Measurements from ENCODE around the gene BTN3A1. TPM values are rescaled to one million over a fixed set of nuclear protein-coding genes. Genes with fewer than 3 reads are reported as not detected.
A peak's percentile ranks its signal among the peaks of the same experiment; 100 is the strongest.
"Not testable (repeated sequence)": the region's sequence is repeated elsewhere in the genome, so short reads cannot be mapped to it uniquely, and the experiment has no call there.

BTN3A1 gene
- total RNA-seq, 1 donor from 2014 or later: 13.9 TPM

GRCh38 chr6:26378143-26378542 lies 23.9 kb upstream of the BTN3A1 start:
- DNase-seq (ENCODE audit: extremely low read depth, low read depth, low spot score): not testable (repeated sequence)

GRCh38 chr6:26379292-26379691 lies 22.8 kb upstream of the BTN3A1 start:
- no peak for DNase-seq (ENCODE audit: extremely low read depth, low read depth, low spot score)

DNA sequence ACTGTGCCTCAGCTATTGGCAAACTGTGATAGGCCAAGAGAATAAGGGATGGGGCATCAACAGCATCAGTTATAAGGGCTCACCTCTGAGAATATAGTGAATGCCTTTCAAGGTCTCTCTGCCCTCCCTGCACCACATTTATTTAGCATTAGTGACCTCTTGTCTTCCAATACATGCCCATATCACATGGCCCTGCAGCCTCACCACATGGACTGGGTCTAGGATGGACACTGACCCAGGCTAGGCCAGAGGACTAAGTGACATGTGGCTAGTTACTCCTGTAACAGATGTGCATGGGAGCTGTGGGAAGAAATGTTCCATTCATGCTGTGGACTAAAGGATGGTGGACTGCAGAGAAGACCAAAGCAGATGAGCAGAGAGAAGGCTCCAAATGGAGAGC lies 22.3 kb upstream of the BTN3A1 start:
- DNase-seq (ENCODE audit: extremely low read depth, low read depth, low spot score): no peak

- no peak for DNase-seq (ENCODE audit: extremely low read depth, low read depth, low spot score)
Measured at GRCh38 chr6:26380256-26380655, 21.8 kb upstream of the BTN3A1 start.

- no peak for DNase-seq (ENCODE audit: extremely low read depth, low read depth, low spot score)
Measured at GRCh38 chr6:26382121-26382520, 20.0 kb upstream of the BTN3A1 start.

- DNase-seq (ENCODE audit: extremely low read depth, low read depth, low spot score): no peak
Measured at GRCh38 chr6:26383624-26384417, 18.3 kb upstream of the BTN3A1 start.

DNA sequence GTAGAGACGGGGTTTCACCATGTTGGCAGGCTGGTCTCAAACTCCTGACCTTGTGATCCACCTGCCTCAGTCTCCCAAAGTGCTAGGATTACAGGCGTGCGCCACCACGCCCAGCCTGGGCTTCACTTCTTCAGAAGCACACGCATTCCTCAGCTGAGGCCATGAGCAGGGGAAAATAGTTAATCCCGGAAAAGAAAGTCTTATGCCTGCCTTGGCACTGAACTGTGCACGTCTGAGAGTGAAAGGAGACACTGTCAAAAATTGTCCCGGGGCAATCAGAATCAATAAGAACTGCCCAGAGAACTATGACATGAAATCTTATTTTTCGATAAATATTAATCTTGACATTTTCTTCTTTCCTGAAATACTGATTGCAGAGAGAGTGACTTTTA lies 16.3 kb upstream of the BTN3A1 start:
- no peak for DNase-seq (ENCODE audit: extremely low read depth, low read depth, low spot score)

GRCh38 chr6:26387565-26387964 lies 14.5 kb upstream of the BTN3A1 start:
- DNase-seq (ENCODE audit: extremely low read depth, low read depth, low spot score): no peak

GRCh38 chr6:26388014-26388413 lies 14.1 kb upstream of the BTN3A1 start:
- no peak for DNase-seq (ENCODE audit: extremely low read depth, low read depth, low spot score)

DNA sequence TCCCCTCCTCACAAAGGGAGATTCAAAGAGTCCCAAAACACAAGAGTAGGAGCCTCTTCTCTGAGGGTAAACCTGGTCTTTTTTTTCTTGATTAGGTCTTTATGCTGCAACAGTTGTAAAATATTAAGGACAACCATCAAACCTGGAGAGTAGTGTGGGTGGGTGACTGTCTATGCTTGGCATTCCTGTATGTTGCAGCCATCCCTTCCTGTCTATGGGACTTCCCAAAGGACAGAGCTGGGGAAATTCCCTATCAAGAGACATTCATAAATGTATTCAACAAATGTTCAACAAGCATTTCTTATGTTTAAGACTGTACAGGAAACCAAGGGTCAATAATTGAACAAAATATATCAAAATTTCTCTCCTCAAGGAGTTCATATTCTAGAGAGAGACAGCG lies 13.6 kb upstream of the BTN3A1 start:
- no peak for DNase-seq (ENCODE audit: extremely low read depth, low read depth, low spot score)

DNA sequence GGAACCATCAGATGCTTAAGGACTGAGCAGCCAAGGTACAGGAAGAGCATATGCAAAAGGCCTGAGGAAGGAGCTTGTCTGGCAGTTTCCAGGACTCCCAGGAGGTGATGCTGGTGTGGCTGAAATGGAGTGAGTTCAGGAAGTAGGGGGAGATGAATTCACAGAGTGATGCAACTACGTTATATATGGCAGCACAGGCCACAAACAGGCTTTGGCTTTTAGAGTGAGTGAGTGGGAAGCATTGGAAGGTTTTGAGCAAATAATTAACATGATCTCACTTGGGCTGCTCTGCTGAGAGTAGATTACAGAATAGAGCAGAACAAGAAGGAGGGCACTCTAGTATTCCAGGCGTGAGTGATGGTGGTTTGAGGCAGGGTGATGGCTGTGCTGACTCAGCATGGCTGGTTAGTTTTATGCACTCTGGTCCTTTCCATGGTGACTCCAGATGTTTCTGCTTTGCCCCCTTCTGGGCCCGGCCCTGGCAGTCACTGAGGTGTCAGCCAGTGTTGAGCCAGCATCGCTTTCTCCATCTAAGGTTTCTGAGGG lies 12.7 kb upstream of the BTN3A1 start:
- no peak for DNase-seq (ENCODE audit: extremely low read depth, low read depth, low spot score)

DNA sequence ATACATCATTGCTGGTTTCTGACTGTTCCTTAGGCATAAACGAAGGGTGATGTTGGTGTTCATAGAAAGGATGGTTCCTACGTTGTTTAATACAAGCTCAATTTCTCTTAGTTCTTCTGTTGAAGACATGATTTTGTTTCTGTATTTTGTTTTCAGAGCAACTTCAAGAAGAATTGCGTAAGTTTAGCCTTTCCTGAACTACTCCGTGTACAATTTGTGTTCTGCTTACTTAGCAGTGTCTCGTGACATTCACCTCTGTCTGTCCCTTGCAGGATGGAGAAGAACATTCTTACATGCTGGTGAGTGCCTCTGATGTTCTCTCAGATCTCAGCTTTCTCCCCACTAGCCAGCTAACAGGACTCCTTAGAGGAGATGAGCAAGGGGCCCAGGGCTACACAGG lies 11.5 kb upstream of the BTN3A1 start:
- DNase-seq (ENCODE audit: extremely low read depth, low read depth, low spot score): no peak

DNA sequence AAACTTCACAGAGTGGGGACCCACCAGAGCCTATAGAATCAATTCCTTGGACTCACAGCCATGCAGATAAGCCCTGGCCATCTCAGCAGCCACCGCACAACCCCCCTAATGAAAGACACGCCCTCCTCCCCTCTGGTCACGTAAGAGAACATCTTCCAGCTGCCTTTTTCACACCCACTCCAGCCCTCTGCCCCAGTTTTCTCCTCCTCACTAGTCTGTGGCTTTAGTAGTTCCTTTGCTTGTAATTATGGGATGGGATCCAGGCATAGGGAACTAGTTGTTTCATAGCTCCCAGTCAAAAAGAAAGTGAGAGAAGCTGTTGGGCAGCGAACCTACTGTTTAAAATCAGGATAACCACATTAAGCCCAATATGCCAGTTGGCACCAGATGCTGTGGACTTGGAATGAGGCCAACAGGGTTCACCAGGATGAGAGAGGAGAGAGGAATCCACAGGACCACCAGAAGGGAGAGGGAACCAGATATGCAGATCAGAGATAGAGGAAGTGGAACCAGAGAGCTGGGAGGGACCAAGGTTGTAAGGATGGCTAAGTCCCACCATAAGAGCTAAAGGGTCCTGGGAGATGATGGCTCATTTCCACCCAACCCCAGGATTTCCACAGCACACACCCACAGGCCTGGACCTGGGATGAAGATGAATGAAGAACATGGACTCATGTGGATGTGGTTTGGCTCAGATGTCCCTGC lies 9.0 kb upstream of the BTN3A1 start:
- no peak for DNase-seq (ENCODE audit: extremely low read depth, low read depth, low spot score)

DNA sequence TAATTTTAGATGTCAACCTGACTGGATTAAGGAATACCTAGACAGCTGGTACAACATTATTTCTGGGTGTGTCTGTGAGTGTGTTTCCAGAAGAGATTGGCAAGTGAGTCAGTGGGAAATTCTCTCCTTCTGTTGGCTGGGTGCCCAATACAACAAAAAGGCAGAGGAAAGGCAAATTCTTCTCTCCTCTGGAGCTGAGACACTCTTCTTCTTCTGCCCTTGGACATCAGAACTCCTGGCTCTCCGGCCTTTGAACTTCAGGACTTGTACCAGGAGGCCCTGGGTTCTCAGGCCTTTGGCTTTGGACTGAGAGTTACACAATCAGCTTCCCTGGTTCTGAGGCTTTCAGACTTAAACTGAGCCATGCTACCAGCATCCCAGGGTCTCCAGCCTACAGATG lies 7.8 kb upstream of the BTN3A1 start:
- peak; percentile 31 for DNase-seq (ENCODE audit: extremely low read depth, low read depth, low spot score)

DNA sequence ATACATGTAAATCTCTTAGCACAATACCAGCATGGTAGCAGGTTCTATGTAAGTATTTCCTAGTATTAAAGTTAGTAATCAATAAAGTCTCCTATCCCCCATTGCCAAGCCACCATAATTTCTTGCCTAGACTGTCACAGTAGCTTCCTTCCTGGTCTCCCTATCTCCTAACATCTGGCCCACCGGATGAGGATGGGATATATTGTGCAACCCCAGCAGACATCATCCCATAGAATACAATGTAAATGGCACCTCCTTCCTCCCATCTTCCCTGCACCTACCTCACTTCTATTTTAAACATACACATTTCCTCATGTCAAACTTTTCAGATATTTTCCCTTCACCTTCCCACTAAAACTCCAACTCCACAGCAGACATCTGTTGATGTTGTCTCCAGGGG lies 3.5 kb upstream of the BTN3A1 start:
- no peak for DNase-seq (ENCODE audit: extremely low read depth, low read depth, low spot score)

- DNase-seq (ENCODE audit: extremely low read depth, low read depth, low spot score): no peak
Measured at GRCh38 chr6:26400626-26401025, 1.4 kb upstream of the BTN3A1 start.

- no peak for DNase-seq (ENCODE audit: extremely low read depth, low read depth, low spot score)
Measured at GRCh38 chr6:26401389-26401986, 587 bp upstream of the BTN3A1 start.

DNA sequence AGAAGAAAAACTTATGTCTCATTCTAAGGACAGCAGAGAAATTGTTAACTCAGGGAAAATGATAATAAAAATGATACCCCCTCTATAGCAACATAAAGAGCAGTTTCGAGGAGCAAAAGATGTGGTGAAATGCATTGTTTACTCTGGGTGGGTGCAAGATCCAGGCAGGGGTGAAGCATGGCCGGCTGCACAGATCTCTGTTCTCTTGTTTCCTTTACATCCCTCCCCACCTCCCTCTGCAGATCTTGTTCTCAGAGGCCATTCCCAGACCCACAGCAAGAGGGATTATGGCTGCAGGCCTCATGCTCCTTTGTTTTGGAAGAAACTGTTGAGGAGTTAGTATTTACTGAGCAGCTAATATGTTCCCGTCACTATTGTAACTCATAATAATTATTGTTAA lies 1.8 kb downstream of the BTN3A1 start:
- DNase-seq (ENCODE audit: extremely low read depth, low read depth, low spot score): no peak

- DNase-seq (ENCODE audit: extremely low read depth, low read depth, low spot score): no peak
Measured at GRCh38 chr6:26404546-26404945, 2.5 kb downstream of the BTN3A1 start.

DNA sequence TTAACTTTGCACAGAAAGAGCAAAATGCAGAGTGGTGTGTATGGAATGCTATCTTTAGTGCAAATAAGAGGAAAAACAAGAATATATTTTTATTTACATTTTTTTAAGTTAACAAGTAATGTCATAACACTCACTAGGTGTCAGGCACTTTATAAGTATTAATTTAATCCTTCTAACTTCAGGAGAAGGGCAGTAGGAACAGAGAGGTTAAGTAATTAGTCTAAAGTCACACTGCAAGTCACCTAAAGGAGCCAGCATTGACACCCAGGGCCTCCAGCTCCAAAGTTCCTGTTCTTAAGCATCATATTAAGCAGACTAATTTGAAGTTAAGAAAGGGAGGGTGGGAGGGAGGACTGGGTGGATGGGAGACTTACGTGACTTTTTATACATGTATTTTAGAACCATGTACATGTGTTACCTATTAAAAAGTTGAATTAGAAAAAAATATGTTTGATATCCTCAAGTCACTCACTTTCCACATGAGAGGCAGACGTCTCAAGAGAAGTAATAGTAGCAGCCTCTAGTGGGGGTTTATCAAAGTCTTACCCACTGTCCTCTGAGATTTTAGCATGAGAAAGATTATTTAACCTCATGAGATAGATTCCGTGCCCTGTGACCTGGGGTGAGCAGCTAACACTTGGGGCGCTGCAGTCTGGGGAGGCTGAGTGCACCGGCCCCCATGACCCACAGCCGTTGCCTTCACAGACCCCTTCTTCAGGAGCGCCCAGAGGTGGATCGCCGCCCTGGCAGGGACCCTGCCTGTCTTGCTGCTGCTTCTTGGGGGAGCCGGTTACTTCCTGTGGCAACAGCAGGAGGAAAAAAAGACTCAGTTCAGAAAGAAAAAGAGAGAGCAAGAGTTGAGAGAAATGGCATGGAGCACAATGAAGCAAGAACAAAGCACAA lies 7.0 kb downstream of the BTN3A1 start:
- no peak for DNase-seq (ENCODE audit: extremely low read depth, low read depth, low spot score)

GRCh38 chr6:26411751-26412150 lies 9.7 kb downstream of the BTN3A1 start:
- DNase-seq (ENCODE audit: extremely low read depth, low read depth, low spot score): no peak
